ENCODE measurements around the gene TRPC5OS.

DNA sequence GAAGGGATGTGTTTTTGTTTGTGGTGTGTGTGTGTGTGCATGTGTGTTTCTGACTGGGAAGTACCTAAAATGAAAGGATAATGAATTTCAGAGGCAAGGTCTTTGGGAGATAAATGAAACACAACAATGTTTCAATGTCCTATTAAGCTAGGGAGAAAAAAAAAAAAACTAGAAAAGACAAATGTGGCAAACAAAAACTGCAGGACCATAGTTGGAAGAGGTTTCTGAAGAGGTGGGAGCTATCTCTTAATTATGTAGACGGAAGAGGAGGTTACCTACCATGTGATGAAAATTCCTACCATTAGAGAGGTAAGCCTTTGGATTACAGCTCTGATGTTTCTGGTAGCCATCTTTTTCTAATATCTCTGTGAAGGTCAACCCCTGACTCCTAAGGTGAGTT lies at the start of gene TRPC5OS:
- TF ChIP-seq, protein P1, sequence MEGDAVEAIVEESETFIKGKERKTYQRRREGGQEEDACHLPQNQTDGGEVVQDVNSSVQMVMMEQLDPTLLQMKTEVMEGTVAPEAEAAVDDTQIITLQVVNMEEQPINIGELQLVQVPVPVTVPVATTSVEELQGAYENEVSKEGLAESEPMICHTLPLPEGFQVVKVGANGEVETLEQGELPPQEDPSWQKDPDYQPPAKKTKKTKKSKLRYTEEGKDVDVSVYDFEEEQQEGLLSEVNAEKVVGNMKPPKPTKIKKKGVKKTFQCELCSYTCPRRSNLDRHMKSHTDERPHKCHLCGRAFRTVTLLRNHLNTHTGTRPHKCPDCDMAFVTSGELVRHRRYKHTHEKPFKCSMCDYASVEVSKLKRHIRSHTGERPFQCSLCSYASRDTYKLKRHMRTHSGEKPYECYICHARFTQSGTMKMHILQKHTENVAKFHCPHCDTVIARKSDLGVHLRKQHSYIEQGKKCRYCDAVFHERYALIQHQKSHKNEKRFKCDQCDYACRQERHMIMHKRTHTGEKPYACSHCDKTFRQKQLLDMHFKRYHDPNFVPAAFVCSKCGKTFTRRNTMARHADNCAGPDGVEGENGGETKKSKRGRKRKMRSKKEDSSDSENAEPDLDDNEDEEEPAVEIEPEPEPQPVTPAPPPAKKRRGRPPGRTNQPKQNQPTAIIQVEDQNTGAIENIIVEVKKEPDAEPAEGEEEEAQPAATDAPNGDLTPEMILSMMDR (IDR thresholded peaks at IDR 0.05) = no peak
- no peak for TF ChIP-seq POLR2A (IDR thresholded peaks at IDR 0.05)
- no peak for TF ChIP-seq POLR2AphosphoS5 (IDR thresholded peaks at IDR 0.05)

Measured in suprapubic skin (tissue), 4 donors.